Spleen (tissue), 7 donors: ENCODE results near the gene NR2F1-AS1.

Experiments
- POLR2A ChIP-seq, 3 donors: fragments of 450-650 bp; IDR thresholded peaks; one replicate each; pipeline ENCODE4 v1.5.1; 2017; ENCODE audit warnings: antibody characterized with exemption in 3 of 3, mild to moderate bottlenecking in 1 of 3
- POLR2AphosphoS5 ChIP-seq, 3 donors: sonication (generic); formaldehyde crosslinking; IDR thresholded peaks; one replicate each; pipeline ENCODE4 v1.5.1; 2017; ENCODE audit warnings: antibody characterized with exemption in 3 of 3
- TF ChIP-seq, protein P1 (sequence below), 11 experiments: fragments of 200-600 bp in 7 of 11; fragments of 450-650 bp in 4 of 11; sonication (generic) in 4 of 11; IDR thresholded peaks in 8 of 11; conservative IDR thresholded peaks in 3 of 11; 1 replicate in 7 of 11; 2 replicates in 4 of 11; pipeline versions ENCODE4 v1.4.0 to v1.8.0; 2016 to 2021; ENCODE audit warnings: antibody characterized with exemption in 11 of 11, inconsistent platforms in 4 of 11, mild to moderate bottlenecking in 1 of 11
- donor health status: DM: no; HTN: no; CAD: no; lungs with moderate emphysema.
- donor health status: DM: no; HTN: no; CAD: no.
- donor health status: DM: no; HTN: no; CAD: no.

DNA sequence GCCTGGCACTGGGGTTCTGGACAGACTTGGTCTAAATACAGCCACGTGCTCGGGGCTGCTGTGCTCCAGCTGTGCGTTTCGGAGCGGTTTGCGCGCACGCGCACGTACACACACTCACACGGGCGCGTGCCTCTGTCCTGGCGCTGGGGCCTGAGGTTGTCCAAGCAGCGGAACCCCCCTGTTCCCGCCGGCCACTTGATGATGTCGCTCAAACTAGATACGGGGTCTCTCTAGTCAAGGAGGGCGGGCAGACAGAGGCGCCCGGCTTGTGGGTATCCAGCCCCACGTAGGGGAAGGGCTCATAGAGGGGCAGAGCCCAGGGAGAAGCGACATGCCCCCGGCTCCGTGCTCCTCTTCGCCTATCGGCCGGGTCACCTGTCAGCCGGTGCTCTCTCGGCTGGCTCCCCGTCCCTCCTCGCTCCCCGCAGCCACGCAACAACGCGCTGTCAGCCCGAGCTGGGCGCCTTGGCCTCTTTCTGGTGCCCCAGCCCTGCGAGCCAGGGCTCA is 8.9 kb downstream of the NR2F1-AS1 start:
- TF ChIP-seq POLR2A (IDR thresholded peaks at IDR 0.05) (no peak), POLR2AphosphoS5 (IDR thresholded peaks at IDR 0.05) (no peak)
- TF ChIP-seq, protein P1, sequence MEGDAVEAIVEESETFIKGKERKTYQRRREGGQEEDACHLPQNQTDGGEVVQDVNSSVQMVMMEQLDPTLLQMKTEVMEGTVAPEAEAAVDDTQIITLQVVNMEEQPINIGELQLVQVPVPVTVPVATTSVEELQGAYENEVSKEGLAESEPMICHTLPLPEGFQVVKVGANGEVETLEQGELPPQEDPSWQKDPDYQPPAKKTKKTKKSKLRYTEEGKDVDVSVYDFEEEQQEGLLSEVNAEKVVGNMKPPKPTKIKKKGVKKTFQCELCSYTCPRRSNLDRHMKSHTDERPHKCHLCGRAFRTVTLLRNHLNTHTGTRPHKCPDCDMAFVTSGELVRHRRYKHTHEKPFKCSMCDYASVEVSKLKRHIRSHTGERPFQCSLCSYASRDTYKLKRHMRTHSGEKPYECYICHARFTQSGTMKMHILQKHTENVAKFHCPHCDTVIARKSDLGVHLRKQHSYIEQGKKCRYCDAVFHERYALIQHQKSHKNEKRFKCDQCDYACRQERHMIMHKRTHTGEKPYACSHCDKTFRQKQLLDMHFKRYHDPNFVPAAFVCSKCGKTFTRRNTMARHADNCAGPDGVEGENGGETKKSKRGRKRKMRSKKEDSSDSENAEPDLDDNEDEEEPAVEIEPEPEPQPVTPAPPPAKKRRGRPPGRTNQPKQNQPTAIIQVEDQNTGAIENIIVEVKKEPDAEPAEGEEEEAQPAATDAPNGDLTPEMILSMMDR (IDR thresholded peaks at IDR 0.05 in 8 of 11, conservative IDR thresholded peaks at IDR 0.05 in 3 of 11): no peak
